ENCODE results near the gene CD300LD. TPM values are rescaled to one million over a fixed set of nuclear protein-coding genes. Genes with fewer than 3 reads are reported as not detected.

The CD300LD gene
- total RNA-seq, 1 donor from 2014 or later, result not detected

DNA sequence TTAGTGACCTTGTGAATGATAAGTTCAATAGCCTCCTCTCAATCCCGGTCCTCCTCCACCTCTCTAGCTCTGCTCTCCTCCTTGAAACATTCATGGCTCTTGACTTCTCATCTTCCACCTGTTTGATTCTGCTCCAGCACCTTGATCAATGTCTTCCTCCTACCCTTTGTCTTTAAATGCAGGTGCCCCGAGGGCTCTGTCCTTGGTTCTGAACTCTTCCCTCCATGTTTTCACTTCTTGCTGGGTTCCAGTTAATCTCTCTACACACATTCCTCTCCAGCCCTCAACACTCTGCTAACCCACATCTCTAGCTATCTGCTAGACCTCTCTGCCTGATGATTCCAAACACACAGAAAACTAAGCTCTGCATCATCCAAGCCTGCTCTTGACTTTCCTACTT lies 18.0 kb upstream of the CD300LD start:
- no peak overlapping the region for H3K4me3 ChIP-seq (ENCODE audit: low read depth, low read length)
- H3K36me3 ChIP-seq (ENCODE audit: control insufficient read depth, insufficient read depth, low read length), result no peaks in the 10 kb centered on the region
- peaks cover 3% of the 10 kb centered on the region for H3K27me3 ChIP-seq (ENCODE audit: control insufficient read depth, insufficient read depth, low read length)
- DNase-seq (ENCODE audit: low read depth) (no peak), FAIRE-seq (no peak)
- TF ChIP-seq, protein P1, sequence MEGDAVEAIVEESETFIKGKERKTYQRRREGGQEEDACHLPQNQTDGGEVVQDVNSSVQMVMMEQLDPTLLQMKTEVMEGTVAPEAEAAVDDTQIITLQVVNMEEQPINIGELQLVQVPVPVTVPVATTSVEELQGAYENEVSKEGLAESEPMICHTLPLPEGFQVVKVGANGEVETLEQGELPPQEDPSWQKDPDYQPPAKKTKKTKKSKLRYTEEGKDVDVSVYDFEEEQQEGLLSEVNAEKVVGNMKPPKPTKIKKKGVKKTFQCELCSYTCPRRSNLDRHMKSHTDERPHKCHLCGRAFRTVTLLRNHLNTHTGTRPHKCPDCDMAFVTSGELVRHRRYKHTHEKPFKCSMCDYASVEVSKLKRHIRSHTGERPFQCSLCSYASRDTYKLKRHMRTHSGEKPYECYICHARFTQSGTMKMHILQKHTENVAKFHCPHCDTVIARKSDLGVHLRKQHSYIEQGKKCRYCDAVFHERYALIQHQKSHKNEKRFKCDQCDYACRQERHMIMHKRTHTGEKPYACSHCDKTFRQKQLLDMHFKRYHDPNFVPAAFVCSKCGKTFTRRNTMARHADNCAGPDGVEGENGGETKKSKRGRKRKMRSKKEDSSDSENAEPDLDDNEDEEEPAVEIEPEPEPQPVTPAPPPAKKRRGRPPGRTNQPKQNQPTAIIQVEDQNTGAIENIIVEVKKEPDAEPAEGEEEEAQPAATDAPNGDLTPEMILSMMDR (IDR thresholded peaks at IDR 0.05; ENCODE audit: insufficient read depth, low read length, severe bottlenecking), result no peak

DNA sequence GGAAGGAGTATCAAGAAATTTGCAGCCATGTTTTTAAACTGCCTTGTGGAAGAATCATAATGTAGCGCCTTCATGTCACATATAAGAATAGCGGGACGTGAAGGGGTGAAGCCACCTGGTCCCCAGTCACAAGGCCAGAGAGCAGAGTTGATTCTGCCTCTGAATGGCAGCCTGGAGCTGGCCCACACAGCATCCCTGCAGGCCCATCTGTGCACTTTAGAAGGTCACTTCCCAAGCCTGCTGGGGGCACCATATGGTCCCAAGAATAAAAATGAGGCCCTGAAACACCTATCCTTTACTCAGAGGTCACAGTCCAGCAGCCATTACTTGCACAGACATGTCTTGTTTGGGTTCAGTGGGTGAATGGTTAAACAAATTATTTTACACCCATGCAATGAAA lies 16.4 kb upstream of the CD300LD start:
- DNase-seq (ENCODE audit: low read depth) (no peak), FAIRE-seq (no peak)
- H3K36me3 ChIP-seq (ENCODE audit: control insufficient read depth, insufficient read depth, low read length), result no peaks in the 10 kb centered on the region
- peaks cover 3% of the 10 kb centered on the region for H3K27me3 ChIP-seq (ENCODE audit: control insufficient read depth, insufficient read depth, low read length)
- no peak overlapping the region for H3K4me3 ChIP-seq (ENCODE audit: low read depth, low read length)
- TF ChIP-seq, protein P1 (IDR thresholded peaks at IDR 0.05; ENCODE audit: insufficient read depth, low read length, severe bottlenecking), result no peak

DNA sequence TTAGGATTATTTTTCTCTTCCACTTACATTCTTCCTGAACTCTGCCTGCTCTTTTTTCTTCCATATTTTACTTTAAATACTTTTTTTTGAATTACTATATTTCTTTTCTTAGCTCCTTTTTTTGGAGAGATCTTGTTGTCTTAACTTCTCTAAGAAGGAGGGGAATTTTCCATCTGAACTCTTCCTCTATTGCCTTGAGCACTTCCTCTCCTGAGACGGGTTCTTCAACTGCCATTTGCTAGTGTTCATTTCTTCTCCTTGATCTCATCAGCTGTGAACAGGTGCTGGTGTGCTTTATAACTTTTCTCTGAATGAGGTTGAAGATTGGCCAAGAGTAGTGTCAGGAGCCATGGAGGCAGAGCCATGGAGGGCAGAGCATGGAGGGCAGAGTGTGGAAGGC lies 15.1 kb upstream of the CD300LD start:
- FAIRE-seq (no peak), DNase-seq (ENCODE audit: low read depth) (no peak)
- Histone ChIP-seq H3K27me3 (ENCODE audit: control insufficient read depth, insufficient read depth, low read length) (peaks cover 4% of the 10 kb centered on the region), H3K36me3 (ENCODE audit: control insufficient read depth, insufficient read depth, low read length) (no peaks in the 10 kb centered on the region), H3K4me3 (ENCODE audit: low read depth, low read length) (no peak overlapping the region)
- TF ChIP-seq, protein P1 (IDR thresholded peaks at IDR 0.05; ENCODE audit: insufficient read depth, low read length, severe bottlenecking), result no peak

DNA sequence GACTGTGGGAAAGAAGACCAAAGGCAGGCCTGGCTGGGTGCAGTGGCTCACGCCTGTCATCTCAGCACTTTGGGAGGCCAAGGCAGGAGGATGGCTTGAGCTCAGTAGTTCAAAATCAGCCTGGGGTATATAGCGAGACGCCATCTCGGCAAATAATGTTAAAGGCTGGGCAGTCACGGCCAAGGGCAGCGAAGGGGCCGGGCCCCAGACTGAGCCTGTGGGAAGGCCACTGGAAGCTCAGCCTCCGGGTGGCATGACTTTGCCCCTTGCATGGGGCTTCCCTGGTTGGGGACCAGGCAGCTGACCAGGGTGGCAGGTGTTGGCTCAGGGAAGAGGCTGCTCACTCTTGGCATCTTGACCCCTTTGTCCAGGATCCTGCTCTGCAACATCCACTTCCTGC lies 14.0 kb upstream of the CD300LD start:
- DNase-seq (ENCODE audit: low read depth) (no peak), FAIRE-seq (no peak)
- TF ChIP-seq, protein P1 (IDR thresholded peaks at IDR 0.05; ENCODE audit: insufficient read depth, low read length, severe bottlenecking), result no peak
- no peak overlapping the region for H3K4me3 ChIP-seq (ENCODE audit: low read depth, low read length)
- peaks cover 4% of the 10 kb centered on the region for H3K27me3 ChIP-seq (ENCODE audit: control insufficient read depth, insufficient read depth, low read length)
- no peaks in the 10 kb centered on the region for H3K36me3 ChIP-seq (ENCODE audit: control insufficient read depth, insufficient read depth, low read length)

DNA sequence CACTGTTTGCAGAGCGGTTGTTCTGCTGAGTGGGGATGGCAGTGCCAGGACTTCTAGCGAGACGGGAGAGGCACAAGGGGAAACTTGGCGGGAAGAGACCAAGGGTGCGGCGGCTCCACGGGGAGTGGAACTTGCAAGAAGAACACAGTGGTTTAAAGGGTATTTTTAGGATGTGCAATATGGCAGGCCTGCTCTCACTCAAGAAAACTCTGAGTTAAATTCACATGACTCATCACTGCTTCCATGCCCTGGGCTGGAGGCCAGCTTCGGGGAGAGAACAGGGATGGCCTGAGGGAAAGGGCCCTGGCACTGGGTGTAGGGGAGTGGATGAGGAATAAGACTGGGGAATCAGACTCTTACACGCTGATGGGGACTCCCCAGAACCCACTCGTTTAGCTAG lies 13.3 kb upstream of the CD300LD start:
- DNase-seq (ENCODE audit: low read depth), result peak; percentile 77
- H3K36me3 ChIP-seq (ENCODE audit: control insufficient read depth, insufficient read depth, low read length), result no peaks in the 10 kb centered on the region
- no peak overlapping the region for H3K4me3 ChIP-seq (ENCODE audit: low read depth, low read length)
- FAIRE-seq, result peak; percentile 47
- TF ChIP-seq, protein P1 (IDR thresholded peaks at IDR 0.05; ENCODE audit: insufficient read depth, low read length, severe bottlenecking), result no peak
- H3K27me3 ChIP-seq (ENCODE audit: control insufficient read depth, insufficient read depth, low read length), result peaks cover 4% of the 10 kb centered on the region

DNA sequence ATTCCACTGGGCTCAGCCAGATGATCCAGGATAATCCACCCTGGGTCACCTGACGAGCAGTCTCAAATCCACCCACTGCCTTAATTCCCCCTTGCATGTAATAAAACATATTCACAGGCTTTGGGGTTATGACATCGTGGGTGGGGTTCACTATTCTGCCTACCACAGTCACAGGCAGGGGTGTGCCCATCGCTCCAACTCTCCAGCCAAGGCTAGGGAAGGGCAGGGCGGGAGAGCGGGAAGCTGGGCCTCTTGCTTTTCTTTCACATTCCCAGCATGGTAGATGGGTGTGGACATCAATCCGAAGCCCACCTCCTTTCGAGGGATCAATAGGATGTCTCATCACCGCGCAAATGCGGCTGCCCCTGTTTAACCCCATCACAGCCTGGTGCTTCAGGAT lies 12.7 kb upstream of the CD300LD start:
- H3K36me3 ChIP-seq (ENCODE audit: control insufficient read depth, insufficient read depth, low read length), result no peaks in the 10 kb centered on the region
- FAIRE-seq (no peak), DNase-seq (ENCODE audit: low read depth) (no peak)
- no peak overlapping the region for H3K4me3 ChIP-seq (ENCODE audit: low read depth, low read length)
- TF ChIP-seq, protein P1 (IDR thresholded peaks at IDR 0.05; ENCODE audit: insufficient read depth, low read length, severe bottlenecking), result no peak
- peaks cover 4% of the 10 kb centered on the region for H3K27me3 ChIP-seq (ENCODE audit: control insufficient read depth, insufficient read depth, low read length)
